ENCODE data around the gene DUSP12. TPM values are rescaled to one million over a fixed set of nuclear protein-coding genes. Genes with fewer than 3 reads are reported as not detected.
A peak's percentile ranks its signal among the peaks of the same experiment; 100 is the strongest.

The DUSP12 gene
- total RNA-seq, 1 donor from 2014 or later, result 19.3 TPM

GRCh38 chr1:161791904-161792655 is 42.5 kb downstream of the DUSP12 start:
- TF ChIP-seq, protein P1, sequence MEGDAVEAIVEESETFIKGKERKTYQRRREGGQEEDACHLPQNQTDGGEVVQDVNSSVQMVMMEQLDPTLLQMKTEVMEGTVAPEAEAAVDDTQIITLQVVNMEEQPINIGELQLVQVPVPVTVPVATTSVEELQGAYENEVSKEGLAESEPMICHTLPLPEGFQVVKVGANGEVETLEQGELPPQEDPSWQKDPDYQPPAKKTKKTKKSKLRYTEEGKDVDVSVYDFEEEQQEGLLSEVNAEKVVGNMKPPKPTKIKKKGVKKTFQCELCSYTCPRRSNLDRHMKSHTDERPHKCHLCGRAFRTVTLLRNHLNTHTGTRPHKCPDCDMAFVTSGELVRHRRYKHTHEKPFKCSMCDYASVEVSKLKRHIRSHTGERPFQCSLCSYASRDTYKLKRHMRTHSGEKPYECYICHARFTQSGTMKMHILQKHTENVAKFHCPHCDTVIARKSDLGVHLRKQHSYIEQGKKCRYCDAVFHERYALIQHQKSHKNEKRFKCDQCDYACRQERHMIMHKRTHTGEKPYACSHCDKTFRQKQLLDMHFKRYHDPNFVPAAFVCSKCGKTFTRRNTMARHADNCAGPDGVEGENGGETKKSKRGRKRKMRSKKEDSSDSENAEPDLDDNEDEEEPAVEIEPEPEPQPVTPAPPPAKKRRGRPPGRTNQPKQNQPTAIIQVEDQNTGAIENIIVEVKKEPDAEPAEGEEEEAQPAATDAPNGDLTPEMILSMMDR (IDR thresholded peaks at IDR 0.05), result no peak
- DNase-seq (ENCODE audit: low spot score), result no peak
- Mint-ChIP-seq H3K36me3 (ENCODE audit: low read depth) (peaks cover 18% of the 10 kb centered on the region), H3K9me3 (ENCODE audit: low read depth) (no peaks in the 10 kb centered on the region), H3K4me1 (ENCODE audit: low read depth) (peaks cover 9% of the 10 kb centered on the region), H3K4me3 (ENCODE audit: unreplicated experiment) (no peak overlapping the region), H3K27ac (ENCODE audit: unreplicated experiment) (no peak overlapping the region), H3K27me3 (ENCODE audit: low read depth) (no peaks in the 10 kb centered on the region)

DNA sequence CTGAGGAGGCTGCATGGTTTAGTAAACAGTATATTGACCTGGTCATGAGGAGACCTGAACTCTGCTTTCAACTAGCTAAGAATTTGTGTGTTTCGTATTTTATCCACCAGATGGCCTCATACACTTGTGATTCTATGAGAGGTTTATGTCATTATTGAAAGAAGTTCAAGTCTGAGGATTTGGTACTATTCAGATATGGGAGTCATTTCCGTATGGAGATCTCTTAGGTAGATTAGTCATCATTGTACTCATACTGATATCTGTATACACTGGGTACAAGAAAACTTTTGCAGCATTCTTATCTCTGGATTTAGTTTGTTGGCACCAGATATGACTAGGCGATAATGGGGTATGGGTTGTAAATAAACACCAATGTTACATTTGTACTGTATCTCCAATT is 43.2 kb downstream of the DUSP12 start:
- peaks cover 9% of the 10 kb centered on the region for H3K4me1 Mint-ChIP-seq (ENCODE audit: low read depth)
- H3K36me3 Mint-ChIP-seq (ENCODE audit: low read depth), result peaks cover 20% of the 10 kb centered on the region
- DNase-seq (ENCODE audit: low spot score), result no peak
- H3K27me3 Mint-ChIP-seq (ENCODE audit: low read depth), result no peaks in the 10 kb centered on the region
- TF ChIP-seq, protein P1 (IDR thresholded peaks at IDR 0.05), result peak; percentile 94
- no peak overlapping the region for H3K4me3 Mint-ChIP-seq (ENCODE audit: unreplicated experiment)
- H3K9me3 Mint-ChIP-seq (ENCODE audit: low read depth), result no peaks in the 10 kb centered on the region
- no peak overlapping the region for H3K27ac Mint-ChIP-seq (ENCODE audit: unreplicated experiment)

GRCh38 chr1:161799792-161800191 is 50.2 kb downstream of the DUSP12 start:
- H3K9me3 Mint-ChIP-seq (ENCODE audit: low read depth), result no peaks in the 10 kb centered on the region
- H3K4me3 Mint-ChIP-seq (ENCODE audit: unreplicated experiment), result no peak overlapping the region
- peaks cover 27% of the 10 kb centered on the region for H3K36me3 Mint-ChIP-seq (ENCODE audit: low read depth)
- no peaks in the 10 kb centered on the region for H3K27me3 Mint-ChIP-seq (ENCODE audit: low read depth)
- no peaks in the 10 kb centered on the region for H3K4me1 Mint-ChIP-seq (ENCODE audit: low read depth)
- TF ChIP-seq, protein P1 (IDR thresholded peaks at IDR 0.05), result no peak
- DNase-seq (ENCODE audit: low spot score), result no peak
- no peak overlapping the region for H3K27ac Mint-ChIP-seq (ENCODE audit: unreplicated experiment)

DNA sequence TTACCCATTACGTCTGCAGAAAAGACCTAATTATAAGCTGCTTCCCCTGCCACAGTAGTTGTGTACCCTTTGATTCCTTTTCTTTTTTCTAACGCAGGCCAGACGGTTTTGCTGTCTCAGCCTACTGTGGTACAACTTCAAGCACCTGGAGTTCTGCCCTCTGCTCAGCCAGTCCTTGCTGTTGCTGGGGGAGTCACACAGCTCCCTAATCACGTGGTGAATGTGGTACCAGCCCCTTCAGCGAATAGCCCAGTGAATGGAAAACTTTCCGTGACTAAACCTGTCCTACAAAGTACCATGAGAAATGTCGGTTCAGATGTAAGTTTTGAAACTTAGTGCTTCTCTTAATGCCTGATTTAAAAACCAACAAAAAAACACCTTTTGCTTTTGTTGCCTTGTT is 52.4 kb downstream of the DUSP12 start:
- Mint-ChIP-seq H3K27ac (ENCODE audit: unreplicated experiment) (no peak overlapping the region), H3K4me3 (ENCODE audit: unreplicated experiment) (no peak overlapping the region), H3K9me3 (ENCODE audit: low read depth) (no peaks in the 10 kb centered on the region), H3K4me1 (ENCODE audit: low read depth) (peaks cover 16% of the 10 kb centered on the region), H3K36me3 (ENCODE audit: low read depth) (peaks cover 24% of the 10 kb centered on the region), H3K27me3 (ENCODE audit: low read depth) (no peaks in the 10 kb centered on the region)
- TF ChIP-seq, protein P1 (IDR thresholded peaks at IDR 0.05), result no peak
- DNase-seq (ENCODE audit: low spot score), result no peak

DNA sequence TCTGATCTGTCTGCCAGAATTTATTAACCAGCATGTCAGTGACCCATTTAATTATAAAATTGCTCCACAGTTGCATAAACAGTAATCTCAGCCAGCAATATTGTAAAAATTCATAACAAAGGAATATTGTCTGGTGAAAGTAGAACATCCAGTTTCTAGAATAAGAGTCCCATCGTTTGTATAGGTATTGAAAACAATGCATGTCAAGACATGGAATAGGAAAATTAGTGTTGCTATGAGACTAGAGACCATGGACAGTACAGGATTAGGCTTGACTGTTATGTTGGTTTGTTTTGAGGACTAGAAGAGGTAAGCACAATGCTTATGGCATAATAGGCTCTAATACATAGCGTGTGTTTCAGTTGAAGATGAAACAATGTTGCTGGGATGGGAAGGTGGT is 53.6 kb downstream of the DUSP12 start:
- DNase-seq (ENCODE audit: low spot score), result no peak
- peaks cover 22% of the 10 kb centered on the region for H3K4me1 Mint-ChIP-seq (ENCODE audit: low read depth)

More for the DNA sequence above, 53.6 kb downstream of the DUSP12 start:
- TF ChIP-seq, protein P1 (IDR thresholded peaks at IDR 0.05), result no peak
- Mint-ChIP-seq H3K9me3 (ENCODE audit: low read depth) (no peaks in the 10 kb centered on the region), H3K36me3 (ENCODE audit: low read depth) (peaks cover 16% of the 10 kb centered on the region), H3K27ac (ENCODE audit: unreplicated experiment) (no peak overlapping the region), H3K27me3 (ENCODE audit: low read depth) (no peaks in the 10 kb centered on the region), H3K4me3 (ENCODE audit: unreplicated experiment) (no peak overlapping the region)
